Endothelial cell of hepatic sinusoid (primary cell): ENCODE measurements around the gene NF2.
"Not testable (repeated sequence)": the region's sequence is repeated elsewhere in the genome, so short reads cannot be mapped to it uniquely, and the experiment has no call there.

ENCODE experiments used
- in situ Hi-C: cut with HindIII; loops from 2 replicates; pipeline ENCODE4 v1.10.0; 2017; ENCODE audit warnings: low sequenced_read_pairs

NF2 gene

GRCh38 chr22:29603358-29604075 lies at the start of gene NF2:
TSS of gene NF2 (plus strand) at chr22:29603633. CDS start at chr22:29603999, 366 bp downstream.
- in situ Hi-C loops: no loop called here

- in situ Hi-C loops: no loop called here
These were observed 48.3 kb upstream of the NF2 start for GRCh38 chr22:29555065-29555644.

GRCh38 chr22:29559030-29559429 lies 44.4 kb upstream of the NF2 start:
- in situ Hi-C loops: no loop called here

- in situ Hi-C loops: no loop called here
These were observed 43.6 kb upstream of the NF2 start for GRCh38 chr22:29559853-29560252.

GRCh38 chr22:29563652-29564460 lies 39.6 kb upstream of the NF2 start:
- in situ Hi-C loops: no loop called here

- in situ Hi-C loops: not testable (repeated sequence)
These were observed 36.9 kb upstream of the NF2 start for GRCh38 chr22:29566513-29566912.

- in situ Hi-C loops: no loop called here
These were observed 36.1 kb upstream of the NF2 start for GRCh38 chr22:29567338-29567737.

GRCh38 chr22:29569011-29569678 lies 34.3 kb upstream of the NF2 start:
- in situ Hi-C loops: no loop called here

GRCh38 chr22:29570456-29570855 lies 33.0 kb upstream of the NF2 start:
- in situ Hi-C loops: no loop called here

- in situ Hi-C loops: no loop called here
These were observed 32.4 kb upstream of the NF2 start for GRCh38 chr22:29570912-29571549.

GRCh38 chr22:29574762-29575450 lies 28.5 kb upstream of the NF2 start:
- in situ Hi-C loops: no loop called here

GRCh38 chr22:29578462-29579200 lies 24.8 kb upstream of the NF2 start:
- in situ Hi-C loops: no loop called here

GRCh38 chr22:29580200-29580810 lies 23.1 kb upstream of the NF2 start:
- in situ Hi-C loops: no loop called here

- in situ Hi-C loops: no loop called here
These were observed 21.6 kb upstream of the NF2 start for GRCh38 chr22:29581799-29582198.

- in situ Hi-C loops: no loop called here
These were observed 18.5 kb upstream of the NF2 start for GRCh38 chr22:29584975-29585374.

- in situ Hi-C loops: not testable (repeated sequence)
These were observed 17.2 kb upstream of the NF2 start for GRCh38 chr22:29586193-29586705.

GRCh38 chr22:29587938-29588699 lies 15.3 kb upstream of the NF2 start:
- in situ Hi-C loops: no loop called here

- in situ Hi-C loops: no loop called here
These were observed 9.5 kb upstream of the NF2 start for GRCh38 chr22:29593923-29594322.
